A549 treated with AZD9567 at 1 μM for 4 hours (cell line): ENCODE measurements around the gene CEMIP2. TPM values are rescaled to one million over a fixed set of nuclear protein-coding genes. Genes with fewer than 3 reads are reported as not detected.

Experiments used
- total RNA-seq: library from RNA; stranded (reverse); fragments of 200-300 nt; extraction: Qiagen RNA extraction; gene quantifications from 5 replicates; pipeline ENCODE4 v1.2.3, GENCODE V29; 2022; ENCODE audit not compliant: insufficient read depth

The CEMIP2 gene
- total RNA-seq = 54.5 to 98.8 TPM (median 57.5 TPM) in 5 replicates

GRCh38 chr9:71768388-71769174 is at the start of gene CEMIP2:
TSS of gene CEMIP2 (minus strand) at chr9:71768513. CDS start at chr9:71750373, 18,140 bp downstream.

Other genes with a start within 250 kb of the CEMIP2 start
- 12.7 to 18.8 TPM (median 16.6 TPM) in 5 replicates for gene ABHD17B, start 142.7 kb upstream of the CEMIP2 start, total RNA-seq
- gene C9orf85, start 143.1 kb upstream of the CEMIP2 start, total RNA-seq = 14.0 to 21.7 TPM (median 14.8 TPM) in 5 replicates